Heart left ventricle (tissue), 16 donors: ENCODE results near the gene P4HTM. TPM values are rescaled to one million over a fixed set of nuclear protein-coding genes. Genes with fewer than 3 reads are reported as not detected.

Source experiments
- ATAC-seq, 4 donors: fragments of 200-7000 bp; cut with Tn5 transposase; one replicate each; pipeline ENCODE4 v1.9.1; 2020 to 2022; ENCODE audit warnings: moderate library complexity in 4 of 4, mild to moderate bottlenecking in 3 of 4, moderate number of reproducible peaks in 1 of 4
- DNase-seq, 5 donors: peaks; one replicate each; pipeline ENCODE4 v3.0.0-alpha.2; 2020
- H3K27ac ChIP-seq, 12 donors: fragments of 200-600 bp; sonication (generic) in 4 of 12; one replicate each; pipeline versions ENCODE4 v1.5.0 to v1.8.0; 2016 to 2022; ENCODE audit warnings: mild to moderate bottlenecking in 2 of 12
- H3K27me3 ChIP-seq, 9 donors: fragments of 200-600 bp; sonication (generic) in 2 of 9; one replicate each; pipeline versions ENCODE4 v1.5.1 to v1.8.0; 2016 to 2022; ENCODE audit warnings: mild to moderate bottlenecking in 3 of 9
- H3K36me3 ChIP-seq, 9 donors: fragments of 200-600 bp; sonication (generic) in 2 of 9; one replicate each; pipeline versions ENCODE4 v1.5.0 to v1.8.0; 2018 to 2022; ENCODE audit warnings: mild to moderate bottlenecking in 2 of 9
- H3K4me1 ChIP-seq, 12 donors: fragments of 200-600 bp; sonication (generic) in 4 of 12; one replicate each; pipeline versions ENCODE4 v1.5.0 to v1.8.0; 2016 to 2022; ENCODE audit warnings: mild to moderate bottlenecking in 3 of 12
- H3K4me3 ChIP-seq, 12 donors: fragments of 200-600 bp; sonication (generic) in 4 of 12; one replicate each; pipeline versions ENCODE4 v1.5.0 to v1.8.0; 2017 to 2022; ENCODE audit warnings: mild to moderate bottlenecking in 9 of 12, moderate library complexity in 4 of 12
- H3K9me3 ChIP-seq, 12 donors: fragments of 200-600 bp; sonication (generic) in 4 of 12; one replicate each; pipeline versions ENCODE4 v1.5.0 to v1.8.0; 2016 to 2022; ENCODE audit warnings: mild to moderate bottlenecking in 1 of 12
- POLR2A ChIP-seq, 2 donors: fragments of 450-650 bp; IDR thresholded peaks; one replicate each; pipeline ENCODE4 v1.6.1; 2017; ENCODE audit warnings: antibody characterized with exemption in 2 of 2, mild to moderate bottlenecking in 2 of 2, moderate library complexity in 2 of 2
- WGBS, 4 donors: extraction: QIAGEN DNeasy Blood & Tissue Kit in 2 of 4; methylation state at CpG; one replicate each; pipeline versions ENCODE4 v1.1.5 to v1.1.7; 2013 to 2018; 5-methylcytosine and 5-hydroxymethylcytosine counted together
- intact Hi-C, 10 donors: fragments of 100-400 bp; cut with DNase I; formaldehyde crosslinking; loops; one replicate each; pipeline versions ENCODE4 v1.11.1 to v1.14.2; 2022
- polyA plus RNA-seq, 2 donors: library from polyadenylated mRNA; stranded (reverse); fragments of 200-250 nt; gene quantifications; one replicate each; pipeline ENCODE4 v1.2.3, GENCODE V29; 2013
- total RNA-seq, 9 donors: library from RNA; depleted of rRNA in 2 of 9; stranded (reverse); fragments of >200 nt in 2 of 9; fragmentation: NEBNext Ultra II Directional in 3 of 9; extraction: Animal tissue kit (Norgen Biotek cat#: 25700) in 3 of 9; gene quantifications; one replicate each; pipeline versions ENCODE4 v1.1.0 to v1.2.4, GENCODE V29; 2016 to 2023
- TF ChIP-seq, protein P1 (sequence below), 12 donors: fragments of 200-600 bp; sonication (generic) in 4 of 12; IDR thresholded peaks; one replicate each; pipeline versions ENCODE4 v1.5.0 to v1.8.0; 2018 to 2022; ENCODE audit warnings: antibody characterized with exemption in 12 of 12, mild to moderate bottlenecking in 5 of 12
- donor health status: ischemic (EF 13 %, LVEDD 7.1; RV severe dilation, severe dysfunction).
- donor health status: healthy with polysubstance abuse.
- donor health status: DM: no; HTN: yes; CAD: no.
- donor health status: DM: no; HTN: no; CAD: no.
- donor health status: ischemic (EF 25% LVEDD 6.9; RV normal size, moderate dysfunction).
- donor health status: ischemic (EF 25% LVEDD 5.7; RV mildly dilated, moderate dysfunction).
- donor health status: healthy.
- donor health status: DM: yes; HTN: yes; CAD: no.
- donor health status: ischemic (EF 35%, LVEDD 5.7; RV mildly dilated, moderate dysfunction).
- donor health status: nonischemic (EF 11% LVEDD 7.7; RV severe dilation, severe dysfunction).
- donor health status: DM: yes; HTN: yes; CAD: no.
- donor health status: PGD.
- donor health status: ischemic (EF 29% LVEDD 5.4; RV normal size, mild dysfunction).
- donor health status: nonischemic (EF 23%, LVEDD 6.1; RV moderate dilation, normal function).

P4HTM gene
- total and polyA plus RNA-seq, 11 donors, result 19.0 to 42.7 (median 33.9) TPM

DNA sequence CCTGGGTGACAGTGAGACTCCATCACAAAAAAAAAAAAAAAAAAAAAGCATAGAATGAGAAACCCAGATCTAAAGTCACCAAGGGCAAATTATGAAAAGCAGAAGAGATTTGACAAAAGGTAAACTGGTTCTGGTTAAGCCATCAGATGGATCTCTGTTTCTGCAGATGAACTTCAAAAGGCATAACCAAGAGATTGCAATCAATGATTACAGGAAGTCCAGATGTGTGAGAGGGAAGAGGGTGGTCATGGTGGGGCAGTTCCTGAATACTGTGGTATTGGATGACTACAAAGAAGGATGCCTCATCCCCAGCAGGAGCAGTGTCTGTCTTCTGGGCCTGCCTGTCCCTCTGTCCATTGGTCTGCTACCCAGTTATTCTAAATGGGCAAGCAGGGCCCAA, 3.8 kb downstream of the P4HTM start:
- ATAC-seq (no peak), DNase-seq (no peak)
- intact Hi-C loops, result loop anchor here in 1 of 10 donors (5.0 kb wide), 1 partner anchor 453 kb away; no protein-coding TSS in a partner anchor
- H3K27me3 ChIP-seq, result no peaks in the 10 kb centered on the region
- no peak overlapping the region for H3K27ac ChIP-seq
- no peak overlapping the region for H3K4me3 ChIP-seq
- peaks cover 0 to 28% (median 3%) of the 10 kb centered on the region in 9 donors for H3K36me3 ChIP-seq
- no peaks in the 10 kb centered on the region for H3K9me3 ChIP-seq
- H3K4me1 ChIP-seq, result peaks cover 0 to 31% (median 20%) of the 10 kb centered on the region in 12 donors
- no peak for TF ChIP-seq POLR2A (IDR thresholded peaks at IDR 0.05)
- TF ChIP-seq, protein P1, sequence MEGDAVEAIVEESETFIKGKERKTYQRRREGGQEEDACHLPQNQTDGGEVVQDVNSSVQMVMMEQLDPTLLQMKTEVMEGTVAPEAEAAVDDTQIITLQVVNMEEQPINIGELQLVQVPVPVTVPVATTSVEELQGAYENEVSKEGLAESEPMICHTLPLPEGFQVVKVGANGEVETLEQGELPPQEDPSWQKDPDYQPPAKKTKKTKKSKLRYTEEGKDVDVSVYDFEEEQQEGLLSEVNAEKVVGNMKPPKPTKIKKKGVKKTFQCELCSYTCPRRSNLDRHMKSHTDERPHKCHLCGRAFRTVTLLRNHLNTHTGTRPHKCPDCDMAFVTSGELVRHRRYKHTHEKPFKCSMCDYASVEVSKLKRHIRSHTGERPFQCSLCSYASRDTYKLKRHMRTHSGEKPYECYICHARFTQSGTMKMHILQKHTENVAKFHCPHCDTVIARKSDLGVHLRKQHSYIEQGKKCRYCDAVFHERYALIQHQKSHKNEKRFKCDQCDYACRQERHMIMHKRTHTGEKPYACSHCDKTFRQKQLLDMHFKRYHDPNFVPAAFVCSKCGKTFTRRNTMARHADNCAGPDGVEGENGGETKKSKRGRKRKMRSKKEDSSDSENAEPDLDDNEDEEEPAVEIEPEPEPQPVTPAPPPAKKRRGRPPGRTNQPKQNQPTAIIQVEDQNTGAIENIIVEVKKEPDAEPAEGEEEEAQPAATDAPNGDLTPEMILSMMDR (IDR thresholded peaks at IDR 0.05), result no peak

DNA sequence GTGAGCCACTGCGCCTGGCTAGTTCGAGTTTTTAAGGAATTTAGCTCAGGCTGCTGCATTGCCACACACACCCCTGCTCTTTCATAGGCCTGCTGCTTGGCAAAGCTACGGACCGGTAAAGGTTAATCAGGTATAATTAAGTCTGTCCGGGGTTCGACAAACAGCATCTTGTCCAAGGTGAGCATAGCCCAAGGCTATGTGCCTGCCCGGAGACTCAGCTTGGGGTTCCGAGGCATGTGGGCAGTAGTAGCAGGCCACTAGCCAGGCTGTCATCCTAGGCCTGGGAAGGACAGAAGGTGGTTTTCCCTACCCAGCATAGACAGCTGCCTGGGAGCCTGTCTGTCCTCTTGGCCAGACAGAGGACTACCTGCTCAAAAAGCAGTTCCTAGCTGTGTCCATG, 6.6 kb downstream of the P4HTM start:
- DNase-seq, result no peak
- intact Hi-C loops, result no loop called here
- H3K4me1 ChIP-seq, result peaks cover 0 to 8% (median 5%) of the 10 kb centered on the region in 12 donors
- no peaks in the 10 kb centered on the region for H3K9me3 ChIP-seq
- H3K4me3 ChIP-seq, result no peak overlapping the region
- ATAC-seq, result no peak
- H3K27me3 ChIP-seq, result no peaks in the 10 kb centered on the region
- H3K27ac ChIP-seq, result no peak overlapping the region
- peaks cover 0 to 32% (median 3%) of the 10 kb centered on the region in 9 donors for H3K36me3 ChIP-seq
- TF ChIP-seq, protein P1 (IDR thresholded peaks at IDR 0.05), result no peak
- TF ChIP-seq POLR2A (IDR thresholded peaks at IDR 0.05), result no peak
- WGBS, 4 donors, result 93 to 97% (median 96%) methylated on average over 7 to 8 of the region's 8 CpGs

DNA sequence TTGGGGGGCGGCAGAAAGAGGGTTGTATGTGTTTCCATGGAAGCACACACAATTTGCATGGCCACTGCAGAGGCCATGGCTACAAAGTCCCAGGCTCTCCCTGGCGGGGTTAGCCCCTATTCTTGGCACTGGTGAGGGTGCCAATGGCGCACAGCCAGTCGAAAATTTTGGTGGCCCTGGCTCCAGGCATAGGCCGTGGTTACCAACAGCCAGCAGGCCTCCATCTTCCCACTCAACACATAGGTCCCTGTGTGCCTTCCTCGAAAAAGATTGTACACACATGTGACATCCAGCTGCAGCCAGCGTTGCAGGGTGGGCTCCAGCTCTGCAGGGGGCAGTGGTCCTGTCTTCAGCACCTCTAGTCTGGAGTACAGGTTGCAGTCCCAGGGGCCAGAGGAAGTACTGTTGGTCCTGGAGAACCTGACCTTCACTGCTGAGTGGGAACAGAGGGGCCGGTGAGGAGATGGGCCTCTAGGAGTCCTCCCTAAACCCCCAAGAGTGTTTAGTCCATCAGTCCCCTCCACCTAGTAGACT, 7.1 kb downstream of the P4HTM start:
- ATAC-seq (no peak), DNase-seq (no peak)
- Histone ChIP-seq H3K27me3 (no peaks in the 10 kb centered on the region), H3K36me3 (peaks cover 0 to 34% (median 3%) of the 10 kb centered on the region in 9 donors), H3K4me1 (peaks cover 0 to 2% (median under 1%) of the 10 kb centered on the region in 12 donors), H3K9me3 (no peaks in the 10 kb centered on the region), H3K27ac (no peak overlapping the region), H3K4me3 (no peak overlapping the region)
- WGBS, 4 donors, result 61 to 81% (median 75%) methylated on average over 8 of the region's 8 CpGs
- intact Hi-C loops, result no loop called here
- TF ChIP-seq, protein P1 (IDR thresholded peaks at IDR 0.05), result no peak
- TF ChIP-seq POLR2A (IDR thresholded peaks at IDR 0.05), result no peak

DNA sequence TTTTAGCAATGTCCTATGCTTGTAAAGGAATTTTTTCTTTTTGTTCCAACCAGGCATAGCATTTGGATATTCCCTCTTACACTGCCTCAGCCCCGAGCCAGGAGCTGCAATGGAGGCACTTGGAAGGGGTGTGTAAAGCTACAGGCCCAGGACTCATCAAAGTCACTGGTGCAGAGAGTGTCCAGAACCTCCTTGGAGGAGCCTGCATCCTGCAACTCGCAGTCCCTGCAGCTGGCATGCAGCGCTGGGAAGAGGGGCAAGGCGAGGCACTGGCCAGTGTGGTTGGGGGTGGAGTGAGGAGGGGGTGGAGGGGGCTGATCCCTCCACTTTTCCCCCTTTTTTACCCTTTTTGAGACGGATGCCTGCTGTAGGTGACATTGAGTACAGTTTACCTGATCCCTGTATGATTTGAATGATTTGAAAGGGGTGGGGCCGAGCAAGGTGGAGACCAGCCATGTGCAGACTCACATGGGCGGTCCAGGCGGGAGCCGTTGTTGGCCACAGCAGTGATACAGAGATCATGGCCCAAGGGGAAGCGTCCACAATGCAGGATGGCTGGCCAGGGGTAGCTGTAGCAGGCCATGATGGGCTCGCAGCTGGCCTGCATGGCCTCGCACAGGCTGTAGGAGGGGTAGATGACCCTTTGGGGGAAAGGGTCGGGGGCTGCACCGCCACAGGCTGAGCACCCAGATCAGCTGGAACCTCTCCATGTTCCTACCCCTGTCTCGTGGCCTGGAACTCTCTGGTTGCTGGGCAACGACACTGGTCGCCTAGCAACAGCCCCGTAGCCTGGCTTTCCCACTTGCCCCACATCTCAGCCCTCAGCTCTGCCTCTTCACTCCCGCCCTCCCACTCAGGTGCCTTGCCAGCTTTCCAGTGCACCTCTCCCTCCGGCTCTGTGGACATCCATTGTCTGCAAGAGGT, 7.9 kb downstream of the P4HTM start:
- TF ChIP-seq, protein P1 (IDR thresholded peaks at IDR 0.05), result no peak
- no peak for TF ChIP-seq POLR2A (IDR thresholded peaks at IDR 0.05)
- intact Hi-C loops, result no loop called here
- WGBS, 4 donors, result 72 to 81% (median 77%) methylated on average over 20 of the region's 20 CpGs
- Histone ChIP-seq H3K27me3 (no peaks in the 10 kb centered on the region), H3K9me3 (no peaks in the 10 kb centered on the region), H3K36me3 (peaks cover 0 to 30% (median 3%) of the 10 kb centered on the region in 9 donors), H3K4me1 (no peaks in the 10 kb centered on the region), H3K27ac (no peak overlapping the region), H3K4me3 (no peak overlapping the region)
- DNase-seq, result no peak
- no peak for ATAC-seq
